ENCODE data around the gene CCER1. TPM values are rescaled to one million over a fixed set of nuclear protein-coding genes. Genes with fewer than 3 reads are reported as not detected.
A peak's percentile ranks its signal among the peaks of the same experiment; 100 is the strongest.

Gene CCER1
- total RNA-seq, 1 experiment from 2014 or later, result not detected

DNA sequence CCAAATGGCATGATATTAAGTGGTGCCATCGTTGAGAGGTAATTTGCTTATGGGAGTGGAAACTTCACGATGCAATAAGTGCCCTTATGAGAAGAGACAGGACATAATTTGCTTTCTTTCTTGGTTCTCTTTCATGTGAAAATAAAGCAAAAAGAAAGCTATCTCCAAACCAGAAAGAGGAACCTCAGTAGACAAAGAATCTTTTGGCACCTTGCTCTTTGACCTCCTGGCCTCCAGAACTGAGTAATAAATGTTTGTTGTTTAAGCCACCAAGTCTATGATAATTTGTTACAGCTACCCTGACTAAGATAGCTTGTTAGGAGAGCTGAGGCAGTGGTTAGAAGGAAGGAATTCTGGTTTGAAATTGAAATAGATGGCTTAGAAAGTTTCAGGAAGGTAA, 39.6 kb downstream of the CCER1 start:
- intact Hi-C loops (cut with micrococcal nuclease; ENCODE audit: unreplicated experiment), result no loop called here
- POLR2A ChIA-PET, result no interaction called here
- Histone ChIP-seq H3K4me1 (peaks cover 4% of the 10 kb centered on the region; the same call in 1 of the 2 replicates), H3K27me3 (replicated peaks; ENCODE audit: control insufficient read depth, insufficient read depth, low read length) (no peaks in the 10 kb centered on the region), H3K4me3 (ENCODE audit: low read depth, low read length) (no peak overlapping the region), H3K9me3 (no peaks in the 10 kb centered on the region), H3K36me3 (ENCODE audit: control insufficient read depth, insufficient read depth, low read length) (no peaks in the 10 kb centered on the region)
- peaks cover 4% of the 10 kb centered on the region for H3K27me3 Mint-ChIP-seq (ENCODE audit: insufficient read depth, unreplicated experiment)
- H3K4me1 Mint-ChIP-seq (ENCODE audit: low read depth, unreplicated experiment), result no peaks in the 10 kb centered on the region
- no peaks in the 10 kb centered on the region for H3K9me3 Mint-ChIP-seq (ENCODE audit: unreplicated experiment)
- no peak overlapping the region for H3K4me3 Mint-ChIP-seq (ENCODE audit: unreplicated experiment)
- TF ChIP-seq, protein P1, sequence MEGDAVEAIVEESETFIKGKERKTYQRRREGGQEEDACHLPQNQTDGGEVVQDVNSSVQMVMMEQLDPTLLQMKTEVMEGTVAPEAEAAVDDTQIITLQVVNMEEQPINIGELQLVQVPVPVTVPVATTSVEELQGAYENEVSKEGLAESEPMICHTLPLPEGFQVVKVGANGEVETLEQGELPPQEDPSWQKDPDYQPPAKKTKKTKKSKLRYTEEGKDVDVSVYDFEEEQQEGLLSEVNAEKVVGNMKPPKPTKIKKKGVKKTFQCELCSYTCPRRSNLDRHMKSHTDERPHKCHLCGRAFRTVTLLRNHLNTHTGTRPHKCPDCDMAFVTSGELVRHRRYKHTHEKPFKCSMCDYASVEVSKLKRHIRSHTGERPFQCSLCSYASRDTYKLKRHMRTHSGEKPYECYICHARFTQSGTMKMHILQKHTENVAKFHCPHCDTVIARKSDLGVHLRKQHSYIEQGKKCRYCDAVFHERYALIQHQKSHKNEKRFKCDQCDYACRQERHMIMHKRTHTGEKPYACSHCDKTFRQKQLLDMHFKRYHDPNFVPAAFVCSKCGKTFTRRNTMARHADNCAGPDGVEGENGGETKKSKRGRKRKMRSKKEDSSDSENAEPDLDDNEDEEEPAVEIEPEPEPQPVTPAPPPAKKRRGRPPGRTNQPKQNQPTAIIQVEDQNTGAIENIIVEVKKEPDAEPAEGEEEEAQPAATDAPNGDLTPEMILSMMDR (IDR thresholded peaks at IDR 0.05; ENCODE audit: insufficient read depth in 1 of 2, low read depth in 1 of 2, low read length in 1 of 2, severe bottlenecking in 1 of 2, unreplicated experiment in 1 of 2), result no peak
- no peak overlapping the region for H3K27ac Mint-ChIP-seq (ENCODE audit: unreplicated experiment)
- no peak for DNase-seq
- BruUV-seq (replicated peaks), result no TSS peak
- no peaks in the 10 kb centered on the region for H3K36me3 Mint-ChIP-seq (ENCODE audit: insufficient read depth, unreplicated experiment)
- CTCF ChIA-PET, result no interaction called here

DNA sequence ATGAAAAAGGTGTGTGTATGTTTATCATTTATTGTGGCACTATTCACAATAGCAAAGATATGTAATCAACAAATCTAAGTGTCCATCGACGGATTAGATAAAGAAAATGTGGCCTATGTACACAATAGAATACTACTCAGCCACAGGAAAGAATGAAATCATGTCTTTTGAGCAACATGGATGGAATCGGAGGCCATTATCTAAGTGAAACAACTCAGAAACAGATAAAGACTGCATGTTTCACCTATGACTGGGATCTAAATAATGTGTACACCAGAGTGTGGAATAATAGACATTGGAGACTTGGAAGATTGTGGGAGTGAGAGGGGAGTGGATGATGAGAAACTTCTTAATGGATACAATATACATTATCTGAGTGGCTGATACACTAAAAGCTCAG, 44.0 kb downstream of the CCER1 start:
- Mint-ChIP-seq H3K4me1 (ENCODE audit: low read depth, unreplicated experiment) (no peaks in the 10 kb centered on the region), H3K4me3 (ENCODE audit: unreplicated experiment) (no peak overlapping the region), H3K36me3 (ENCODE audit: insufficient read depth, unreplicated experiment) (no peaks in the 10 kb centered on the region), H3K27ac (ENCODE audit: unreplicated experiment) (no peak overlapping the region), H3K9me3 (ENCODE audit: unreplicated experiment) (no peaks in the 10 kb centered on the region), H3K27me3 (ENCODE audit: insufficient read depth, unreplicated experiment) (no peaks in the 10 kb centered on the region)
- ChIA-PET CTCF (no interaction called here), POLR2A (no interaction called here)
- intact Hi-C loops (cut with micrococcal nuclease; ENCODE audit: unreplicated experiment), result no loop called here
- Histone ChIP-seq H3K36me3 (ENCODE audit: control insufficient read depth, insufficient read depth, low read length) (no peaks in the 10 kb centered on the region), H3K4me3 (ENCODE audit: low read depth, low read length) (no peak overlapping the region), H3K4me1 (peaks cover 4% of the 10 kb centered on the region; the same call in 1 of the 2 replicates), H3K27me3 (replicated peaks; ENCODE audit: control insufficient read depth, insufficient read depth, low read length) (no peaks in the 10 kb centered on the region), H3K9me3 (no peaks in the 10 kb centered on the region)
- no peak for DNase-seq
- no TSS peak for BruUV-seq (replicated peaks)
- TF ChIP-seq, protein P1 (IDR thresholded peaks at IDR 0.05; ENCODE audit: insufficient read depth in 1 of 2, low read depth in 1 of 2, low read length in 1 of 2, severe bottlenecking in 1 of 2, unreplicated experiment in 1 of 2), result no peak

DNA sequence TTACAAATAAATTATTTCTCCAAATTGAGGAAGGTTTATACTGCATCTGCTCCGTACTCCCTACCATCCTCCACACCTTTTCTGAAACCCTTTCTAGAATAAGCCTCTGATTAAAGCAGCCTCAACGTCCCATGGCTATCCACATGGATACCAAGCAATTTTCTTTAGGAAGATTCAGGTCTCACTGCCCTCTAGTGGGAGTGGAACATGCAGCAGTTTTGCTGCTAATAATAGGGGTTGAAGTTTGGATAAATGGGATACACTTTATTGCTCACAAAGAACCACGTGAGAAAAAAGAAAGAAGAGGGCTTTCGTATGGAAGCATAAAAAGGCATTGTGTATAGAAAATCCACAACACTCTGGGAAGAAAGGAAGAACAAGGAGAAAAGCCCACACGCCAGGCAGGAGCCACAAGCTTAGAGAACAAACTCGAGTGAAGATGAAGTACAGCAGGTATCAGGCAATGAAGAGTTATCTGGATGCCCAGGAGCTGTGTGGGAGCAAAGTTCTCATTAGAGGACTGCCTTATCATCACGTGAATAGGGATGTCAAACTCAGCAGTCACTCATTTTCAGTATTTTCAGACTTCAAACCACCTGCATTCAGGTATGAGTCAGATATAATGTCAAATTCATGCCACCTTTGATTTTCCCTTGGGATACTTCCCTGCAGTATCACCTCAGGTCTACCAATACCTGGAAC, 45.8 kb downstream of the CCER1 start:
- TF ChIP-seq, protein P1 (IDR thresholded peaks at IDR 0.05; ENCODE audit: insufficient read depth in 1 of 2, low read depth in 1 of 2, low read length in 1 of 2, severe bottlenecking in 1 of 2, unreplicated experiment in 1 of 2), result peak; percentile 67 to 72
- Histone ChIP-seq H3K4me1 (peaks cover 4% of the 10 kb centered on the region; the same call in 1 of the 2 replicates), H3K9me3 (no peaks in the 10 kb centered on the region), H3K27me3 (replicated peaks; ENCODE audit: control insufficient read depth, insufficient read depth, low read length) (no peaks in the 10 kb centered on the region), H3K36me3 (ENCODE audit: control insufficient read depth, insufficient read depth, low read length) (no peaks in the 10 kb centered on the region), H3K4me3 (ENCODE audit: low read depth, low read length) (no peak overlapping the region)
- CTCF ChIA-PET, result no interaction called here
- intact Hi-C loops (cut with micrococcal nuclease; ENCODE audit: unreplicated experiment), result loop anchor here (5.0 kb wide), 1 partner anchor 52 kb away; no protein-coding TSS in a partner anchor
- Mint-ChIP-seq H3K9me3 (ENCODE audit: unreplicated experiment) (no peaks in the 10 kb centered on the region), H3K36me3 (ENCODE audit: insufficient read depth, unreplicated experiment) (no peaks in the 10 kb centered on the region), H3K4me1 (ENCODE audit: low read depth, unreplicated experiment) (no peaks in the 10 kb centered on the region), H3K4me3 (ENCODE audit: unreplicated experiment) (no peak overlapping the region), H3K27me3 (ENCODE audit: insufficient read depth, unreplicated experiment) (no peaks in the 10 kb centered on the region), H3K27ac (ENCODE audit: unreplicated experiment) (no peak overlapping the region)
- BruUV-seq (replicated peaks), result no TSS peak
- POLR2A ChIA-PET, result no interaction called here
- DNase-seq, result peak; percentile 34 to 42
